Uterus (tissue), 2 donors: Measurements from ENCODE around the gene VWC2L.

ENCODE experiments used
- POLR2A ChIP-seq, 2 donors: fragments of 450-650 bp; IDR thresholded peaks; one replicate each; pipeline ENCODE4 v1.6.1; 2016; ENCODE audit warnings: antibody characterized with exemption in 2 of 2, mild to moderate bottlenecking in 1 of 2, moderate library complexity in 1 of 2
- TF ChIP-seq, protein P1 (sequence below), 4 experiments: fragments of 200-600 bp in 2 of 4; fragments of 450-650 bp in 2 of 4; sonication (generic) in 2 of 4; IDR thresholded peaks; one replicate each; pipeline ENCODE4 v1.5.1; 2016 to 2019; ENCODE audit warnings: antibody characterized with exemption in 4 of 4, mild to moderate bottlenecking in 2 of 4, moderate library complexity in 1 of 4

DNA sequence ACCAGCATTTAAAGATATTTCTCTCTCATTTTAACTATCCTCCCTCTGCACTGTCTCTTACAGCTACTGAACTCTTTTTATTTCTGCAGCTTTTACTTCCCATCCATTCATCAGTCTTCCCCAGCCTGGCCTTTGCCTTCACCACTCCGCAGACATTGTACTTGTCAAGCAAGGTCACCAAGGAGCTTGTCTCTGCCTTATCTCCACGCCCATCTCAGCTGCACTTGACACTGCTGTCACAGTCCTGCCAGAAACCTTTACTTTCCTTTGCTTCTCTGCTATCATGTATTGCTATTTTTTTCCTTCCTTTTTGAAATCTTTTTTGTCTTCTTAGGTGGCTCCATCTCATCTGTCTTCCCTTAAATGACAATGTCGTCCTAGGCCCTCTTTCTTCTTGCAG, 147.0 kb downstream of the VWC2L start:
- TF ChIP-seq, protein P1, sequence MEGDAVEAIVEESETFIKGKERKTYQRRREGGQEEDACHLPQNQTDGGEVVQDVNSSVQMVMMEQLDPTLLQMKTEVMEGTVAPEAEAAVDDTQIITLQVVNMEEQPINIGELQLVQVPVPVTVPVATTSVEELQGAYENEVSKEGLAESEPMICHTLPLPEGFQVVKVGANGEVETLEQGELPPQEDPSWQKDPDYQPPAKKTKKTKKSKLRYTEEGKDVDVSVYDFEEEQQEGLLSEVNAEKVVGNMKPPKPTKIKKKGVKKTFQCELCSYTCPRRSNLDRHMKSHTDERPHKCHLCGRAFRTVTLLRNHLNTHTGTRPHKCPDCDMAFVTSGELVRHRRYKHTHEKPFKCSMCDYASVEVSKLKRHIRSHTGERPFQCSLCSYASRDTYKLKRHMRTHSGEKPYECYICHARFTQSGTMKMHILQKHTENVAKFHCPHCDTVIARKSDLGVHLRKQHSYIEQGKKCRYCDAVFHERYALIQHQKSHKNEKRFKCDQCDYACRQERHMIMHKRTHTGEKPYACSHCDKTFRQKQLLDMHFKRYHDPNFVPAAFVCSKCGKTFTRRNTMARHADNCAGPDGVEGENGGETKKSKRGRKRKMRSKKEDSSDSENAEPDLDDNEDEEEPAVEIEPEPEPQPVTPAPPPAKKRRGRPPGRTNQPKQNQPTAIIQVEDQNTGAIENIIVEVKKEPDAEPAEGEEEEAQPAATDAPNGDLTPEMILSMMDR (IDR thresholded peaks at IDR 0.05), result no peak
- TF ChIP-seq POLR2A (IDR thresholded peaks at IDR 0.05), result no peak
